ENCODE data around the gene DNAH1. TPM values are rescaled to one million over a fixed set of nuclear protein-coding genes. Genes with fewer than 3 reads are reported as not detected.

DNAH1 gene
- total and polyA plus RNA-seq, 2 of the 13 experiments (the other 11 are each of a cell fraction or from before 2014, with no cell fraction given), result 0.64 to 3.5 TPM

GRCh38 chr3:52442409-52443267 lies 126.5 kb downstream of the DNAH1 start:
- in situ Hi-C loops (cut with HindIII; ENCODE audit: extremely low pct_ligation_motif_present, low pct_unique_long_range_greater_than_20kb), result no loop called here
- ChIA-PET POLR2A (interaction anchor here (1.0 kb wide), 1 partner anchor 11 kb away, joined by 3 read pairs; no protein-coding TSS in a partner anchor), CTCF (ENCODE audit: low intra/inter-chr PET ratio, low total read pairs) (no interaction called here)
- Histone ChIP-seq H4K20me1 (ENCODE audit: insufficient read depth, low read length) (no peaks in the 10 kb centered on the region), H3K79me2 (ENCODE audit: insufficient read depth, low read length) (no peaks in the 10 kb centered on the region), H3K27me3 (ENCODE audit: control insufficient read depth in 1 of 2, insufficient read depth in 2 of 2, low read length in 2 of 2) (no peaks in the 10 kb centered on the region), H3K4me2 (ENCODE audit: low read depth, low read length) (peak overlapping the region; percentile 85; the same call in 1 of the 2 replicates), H3K4me3 (replicated peaks in 1 of 3; ENCODE audit: insufficient read depth in 1 of 3, low read depth in 2 of 3, low read length in 3 of 3) (peak overlapping the region in 1 of 3 experiments; percentile 79; a peak in 1 of 6 replicates), H3K27ac (ENCODE audit: extremely low read length, insufficient read depth, low read length) (no peak overlapping the region), H3K4me1 (ENCODE audit: insufficient read depth, low read length) (peaks cover 53% of the 10 kb centered on the region), H2AFZ (ENCODE audit: low read length) (no peak overlapping the region), H3K9ac (ENCODE audit: insufficient read depth, low read depth, low read length) (no peak overlapping the region), H3K9me3 (ENCODE audit: low read length) (no peaks in the 10 kb centered on the region), H3K36me3 (replicated peaks in 1 of 2; ENCODE audit: control insufficient read depth in 1 of 2, insufficient read depth in 2 of 2, low read length in 2 of 2) (peaks cover 3 to 4% of the 10 kb centered on the region in 2 experiments; a peak in 2 of 5 replicates)
- intact Hi-C loops (cut with micrococcal nuclease; ENCODE audit: unreplicated experiment), result no loop called here
- FAIRE-seq (no peak), DNase-seq (ENCODE audit: low spot score) (no peak), ATAC-seq (no peak)
- BruUV-seq (replicated peaks), result no TSS peak
- 97% methylated on average over 13 of the region's 16 CpGs for WGBS (ENCODE audit: low lambda C conversion rate)
- TF ChIP-seq MNT (IDR thresholded peaks at IDR 0.05) (0 out of 2 replicates have a peak, but pooled peaks have one; percentile 4), BRCA1 (CRISPR knock-in tag; IDR thresholded peaks at IDR 0.05) (no peak), FIP1L1 (IDR thresholded peaks at IDR 0.05; ENCODE audit: borderline replicate concordance, insufficient read depth, low read depth, low read length) (no peak), KDM2A (CRISPR knock-in tag; IDR thresholded peaks at IDR 0.05; ENCODE audit: borderline replicate concordance, low read depth) (no peak), ZNF407 (CRISPR knock-in tag; IDR thresholded peaks at IDR 0.05; ENCODE audit: not compliant biosample characterization) (no peak)
